ENCODE measurements around the gene GPR142.

- no peak for TF ChIP-seq POLR2AphosphoS5 (IDR thresholded peaks at IDR 0.05; ENCODE audit: low read depth, low read length)
- no peak for TF ChIP-seq POLR2A (IDR thresholded peaks at IDR 0.05; ENCODE audit: low read depth, low read length)
These were observed 36.9 kb downstream of the GPR142 start for GRCh38 chr17:74404218-74404617.

Data from GM12892 (cell line).